ENCODE results near the gene AGPAT4.

Gene AGPAT4

DNA sequence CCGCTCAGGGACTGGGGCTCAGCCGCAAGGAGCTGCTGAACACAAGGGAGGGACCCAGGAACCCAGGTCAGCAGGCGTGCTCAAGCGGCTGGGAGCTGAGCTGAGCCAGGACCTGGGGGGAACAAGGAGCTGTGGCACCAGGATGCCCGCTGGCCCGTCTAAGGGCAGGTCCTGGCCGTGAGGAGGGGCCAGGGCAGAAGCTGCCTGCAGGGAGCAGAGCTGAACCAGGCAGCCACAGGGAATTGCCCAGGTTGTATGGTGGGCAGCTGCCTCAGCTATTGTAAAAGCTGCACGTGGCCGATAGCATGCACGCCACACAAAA, 133.3 kb downstream of the AGPAT4 start:
- Histone ChIP-seq H3K9ac (ENCODE audit: low read depth, low read length) (no peak overlapping the region), H3K4me1 (ENCODE audit: insufficient read depth, low read length) (no peaks in the 10 kb centered on the region), H3K27ac (ENCODE audit: low read length) (no peak overlapping the region)

DNA sequence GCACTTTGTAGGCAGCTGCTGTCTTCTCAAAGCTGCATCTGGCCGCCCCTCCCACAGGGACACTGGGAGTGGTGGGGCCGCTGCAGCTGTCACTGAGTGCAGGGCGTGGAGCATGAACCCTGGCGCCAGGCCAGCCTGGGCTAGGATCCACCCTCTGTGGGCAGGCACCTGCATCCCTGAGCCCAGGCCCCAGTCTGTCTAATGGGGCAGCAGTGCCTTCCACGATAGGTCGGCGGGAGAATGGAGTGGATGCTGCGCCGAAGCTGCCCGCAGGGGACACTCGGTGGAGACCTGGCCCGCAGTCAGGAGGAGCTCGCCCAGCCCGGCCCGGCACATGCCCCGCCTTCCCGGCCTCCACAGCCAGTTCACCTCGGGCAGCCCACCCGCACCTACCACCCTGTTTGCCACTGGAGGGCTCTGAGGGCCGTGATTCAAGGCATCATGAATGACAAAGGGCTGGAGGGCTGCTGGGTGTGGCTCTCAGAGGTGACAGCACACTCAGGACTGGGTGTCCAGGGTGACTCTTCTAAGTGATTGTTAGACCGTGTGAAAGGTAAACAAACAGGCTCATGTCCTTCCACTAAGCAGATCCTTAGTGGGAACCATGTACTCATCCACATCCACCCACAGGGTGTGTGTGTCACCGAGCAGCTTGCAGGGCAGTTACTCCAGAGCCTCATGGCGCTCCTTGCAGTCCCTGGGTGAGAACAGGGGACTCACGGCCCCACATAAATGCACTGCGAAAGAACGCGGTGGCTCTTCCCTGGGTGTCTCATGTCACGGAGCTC, 133.9 kb downstream of the AGPAT4 start:
- Histone ChIP-seq H3K27me3 (ENCODE audit: insufficient read depth, low read length) (no peaks in the 10 kb centered on the region), H3K27ac (ENCODE audit: low read length) (no peak overlapping the region), H3K9ac (ENCODE audit: low read depth, low read length) (no peak overlapping the region), H3K4me1 (ENCODE audit: insufficient read depth, low read length) (no peaks in the 10 kb centered on the region), H3K4me3 (ENCODE audit: low read length) (no peak overlapping the region), H3K9me3 (ENCODE audit: insufficient read depth, low read depth, low read length) (no peaks in the 10 kb centered on the region), H3K36me3 (ENCODE audit: insufficient read depth, low read depth, low read length) (peaks cover 34% of the 10 kb centered on the region)

More for the DNA sequence above, 133.3 kb downstream of the AGPAT4 start:
- Histone ChIP-seq H3K9me3 (ENCODE audit: insufficient read depth, low read depth, low read length) (no peaks in the 10 kb centered on the region), H3K4me3 (ENCODE audit: low read length) (no peak overlapping the region), H3K27me3 (ENCODE audit: insufficient read depth, low read length) (no peaks in the 10 kb centered on the region), H3K36me3 (ENCODE audit: insufficient read depth, low read depth, low read length) (peaks cover 34% of the 10 kb centered on the region)

DNA sequence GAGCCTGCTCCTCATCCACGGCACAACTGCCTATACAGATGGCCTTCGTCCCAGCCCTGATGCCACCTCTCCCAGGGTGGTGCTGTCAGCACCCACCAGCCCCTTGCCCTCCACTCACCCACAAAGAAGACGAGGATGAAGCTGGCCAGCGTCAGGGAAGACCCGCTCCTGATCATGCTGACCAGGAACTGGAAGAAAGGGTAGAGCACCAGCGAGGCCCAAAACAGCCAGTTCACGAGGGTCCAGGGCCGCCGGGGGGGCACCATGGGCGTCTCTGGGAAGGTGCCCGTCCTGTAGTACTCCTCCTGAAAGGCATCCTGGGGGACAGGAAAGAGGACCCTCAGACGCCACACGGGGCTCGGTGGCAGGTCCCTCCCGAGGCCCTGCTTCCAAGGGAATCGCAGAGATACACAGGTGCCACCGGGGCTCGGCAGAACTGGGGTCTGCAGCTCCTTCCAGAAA, 134.5 kb downstream of the AGPAT4 start:
- Histone ChIP-seq H3K4me3 (ENCODE audit: low read length) (no peak overlapping the region), H3K27ac (ENCODE audit: low read length) (no peak overlapping the region), H3K27me3 (ENCODE audit: insufficient read depth, low read length) (no peaks in the 10 kb centered on the region), H3K36me3 (ENCODE audit: insufficient read depth, low read depth, low read length) (peaks cover 39% of the 10 kb centered on the region), H3K9ac (ENCODE audit: low read depth, low read length) (no peak overlapping the region), H3K9me3 (ENCODE audit: insufficient read depth, low read depth, low read length) (no peaks in the 10 kb centered on the region), H3K4me1 (ENCODE audit: insufficient read depth, low read length) (no peaks in the 10 kb centered on the region)

DNA sequence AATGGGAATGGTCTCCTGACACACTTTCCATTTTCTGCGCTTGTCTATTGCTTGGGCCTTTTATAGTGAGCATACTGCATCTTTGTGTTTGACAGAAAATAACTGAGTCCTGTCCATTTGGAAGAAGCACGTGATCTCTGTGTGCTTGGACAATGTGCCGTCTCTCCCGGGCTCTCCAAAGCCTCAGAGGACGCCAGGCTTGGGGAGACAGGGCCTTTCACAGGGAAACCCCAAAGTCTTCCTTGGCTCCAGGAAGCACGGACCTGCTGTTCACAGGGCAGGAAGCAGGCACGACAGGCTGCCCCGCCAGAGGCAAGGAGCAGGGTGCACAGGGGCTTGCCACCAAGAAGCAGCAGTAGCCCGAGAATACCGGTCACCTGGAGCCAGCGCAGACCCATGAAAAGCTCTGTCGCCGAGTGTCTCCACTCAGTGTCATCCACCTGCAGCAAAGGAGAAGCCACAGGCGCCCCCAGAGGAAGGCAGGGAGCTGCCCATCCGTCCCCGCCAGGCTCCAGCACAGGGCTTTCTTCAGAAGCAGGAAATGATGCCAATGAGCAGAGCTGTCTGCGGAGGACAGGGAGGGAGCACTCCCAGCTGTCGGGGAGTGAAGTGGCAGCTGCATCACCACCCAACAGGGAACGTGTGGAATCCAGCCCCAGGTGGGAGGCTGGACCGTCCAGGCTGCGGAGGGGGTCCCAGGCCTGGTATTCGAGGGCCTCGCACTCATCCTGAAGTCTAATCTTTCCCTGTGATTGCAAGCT, 135.1 kb downstream of the AGPAT4 start:
- Histone ChIP-seq H3K9me3 (ENCODE audit: insufficient read depth, low read depth, low read length) (no peaks in the 10 kb centered on the region), H3K4me1 (ENCODE audit: insufficient read depth, low read length) (no peaks in the 10 kb centered on the region), H3K9ac (ENCODE audit: low read depth, low read length) (no peak overlapping the region), H3K4me3 (ENCODE audit: low read length) (no peak overlapping the region), H3K27ac (ENCODE audit: low read length) (no peak overlapping the region), H3K36me3 (ENCODE audit: insufficient read depth, low read depth, low read length) (peaks cover 45% of the 10 kb centered on the region), H3K27me3 (ENCODE audit: insufficient read depth, low read length) (no peaks in the 10 kb centered on the region)

DNA sequence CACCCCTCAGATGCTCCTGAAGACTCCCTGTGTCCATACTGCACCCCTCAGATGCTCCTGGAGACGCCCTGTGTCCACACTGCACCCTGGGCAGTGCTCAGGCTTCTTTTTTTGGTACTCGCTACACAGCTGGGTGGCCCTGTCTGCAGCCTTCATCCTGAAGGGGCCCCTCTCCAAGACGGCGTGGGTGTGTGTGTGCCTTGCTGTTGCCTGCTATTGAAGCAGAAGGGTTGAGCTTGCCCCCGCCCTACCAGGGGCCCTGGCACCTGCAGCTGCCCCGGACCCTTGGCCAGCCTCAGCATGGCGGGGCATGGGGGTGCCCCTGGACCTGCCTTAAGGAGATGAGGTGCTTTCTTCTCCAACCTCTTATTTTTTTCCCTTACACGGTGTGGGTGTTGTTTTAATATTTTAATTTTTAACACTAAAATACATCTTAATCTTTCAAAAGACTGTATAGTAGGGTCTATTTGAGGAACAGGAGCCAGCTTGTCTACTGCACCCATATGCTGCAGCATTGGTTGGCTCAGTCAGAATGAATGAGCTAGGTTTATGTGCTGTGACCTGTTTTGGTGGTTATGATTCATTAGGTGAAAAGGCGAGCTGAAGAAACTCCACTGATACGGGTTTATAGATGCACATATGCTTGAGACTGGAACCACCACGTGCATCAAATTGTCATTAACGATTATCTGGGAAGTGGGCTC, 135.9 kb downstream of the AGPAT4 start:
- H3K9ac ChIP-seq (ENCODE audit: low read depth, low read length): no peak overlapping the region
- no peaks in the 10 kb centered on the region for H3K4me1 ChIP-seq (ENCODE audit: insufficient read depth, low read length)
- no peaks in the 10 kb centered on the region for H3K9me3 ChIP-seq (ENCODE audit: insufficient read depth, low read depth, low read length)
- H3K27me3 ChIP-seq (ENCODE audit: insufficient read depth, low read length): no peaks in the 10 kb centered on the region
- H3K36me3 ChIP-seq (ENCODE audit: insufficient read depth, low read depth, low read length): peaks cover 48% of the 10 kb centered on the region
- no peak overlapping the region for H3K4me3 ChIP-seq (ENCODE audit: low read length)
- no peak overlapping the region for H3K27ac ChIP-seq (ENCODE audit: low read length)

DNA sequence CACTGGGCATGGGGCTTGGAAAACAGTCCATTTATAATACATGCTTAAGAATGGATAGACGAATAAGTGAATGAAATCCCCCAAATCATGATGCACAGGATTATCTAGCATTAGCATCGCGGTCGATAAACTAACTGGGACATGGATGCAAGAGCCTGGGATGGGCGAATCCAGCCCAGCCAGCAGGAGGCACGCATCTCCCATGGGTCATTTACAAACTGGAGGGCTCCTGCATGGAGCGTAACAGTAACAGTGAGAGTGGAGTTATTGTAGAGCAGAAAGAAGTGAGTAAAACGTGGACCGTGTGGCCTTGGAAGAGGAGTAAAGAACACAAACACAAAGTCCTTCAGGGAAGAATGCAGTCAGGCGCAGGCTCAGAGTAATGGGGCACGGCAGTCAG, 136.5 kb downstream of the AGPAT4 start:
- Histone ChIP-seq H3K4me3 (ENCODE audit: low read length) (no peak overlapping the region), H3K27me3 (ENCODE audit: insufficient read depth, low read length) (no peaks in the 10 kb centered on the region), H3K36me3 (ENCODE audit: insufficient read depth, low read depth, low read length) (peaks cover 42% of the 10 kb centered on the region), H3K9me3 (ENCODE audit: insufficient read depth, low read depth, low read length) (no peaks in the 10 kb centered on the region), H3K9ac (ENCODE audit: low read depth, low read length) (no peak overlapping the region), H3K4me1 (ENCODE audit: insufficient read depth, low read length) (no peaks in the 10 kb centered on the region), H3K27ac (ENCODE audit: low read length) (no peak overlapping the region)

DNA sequence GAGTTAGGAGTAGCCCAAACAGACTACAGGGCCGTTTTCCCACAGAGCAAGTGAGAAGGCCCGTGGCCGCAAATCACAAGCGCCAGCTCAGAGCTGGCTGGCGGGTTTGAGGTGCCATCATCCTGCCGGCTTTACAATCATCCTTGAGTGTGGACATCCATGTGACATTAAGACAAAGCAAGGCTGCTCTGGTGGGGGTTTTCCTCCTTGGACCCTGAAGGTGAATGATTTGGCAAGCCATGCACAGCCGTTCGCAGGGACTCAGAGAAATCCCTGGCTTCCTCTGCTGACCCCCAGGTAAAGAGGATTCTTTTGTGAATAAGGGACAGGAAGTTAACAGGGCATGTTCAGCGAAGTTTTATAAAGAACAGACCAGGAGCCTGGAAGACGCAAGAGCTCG, 137.2 kb downstream of the AGPAT4 start:
- Histone ChIP-seq H3K4me1 (ENCODE audit: insufficient read depth, low read length) (no peaks in the 10 kb centered on the region), H3K9me3 (ENCODE audit: insufficient read depth, low read depth, low read length) (no peaks in the 10 kb centered on the region), H3K9ac (ENCODE audit: low read depth, low read length) (no peak overlapping the region), H3K27me3 (ENCODE audit: insufficient read depth, low read length) (no peaks in the 10 kb centered on the region), H3K36me3 (ENCODE audit: insufficient read depth, low read depth, low read length) (peaks cover 42% of the 10 kb centered on the region), H3K27ac (ENCODE audit: low read length) (no peak overlapping the region), H3K4me3 (ENCODE audit: low read length) (no peak overlapping the region)

DNA sequence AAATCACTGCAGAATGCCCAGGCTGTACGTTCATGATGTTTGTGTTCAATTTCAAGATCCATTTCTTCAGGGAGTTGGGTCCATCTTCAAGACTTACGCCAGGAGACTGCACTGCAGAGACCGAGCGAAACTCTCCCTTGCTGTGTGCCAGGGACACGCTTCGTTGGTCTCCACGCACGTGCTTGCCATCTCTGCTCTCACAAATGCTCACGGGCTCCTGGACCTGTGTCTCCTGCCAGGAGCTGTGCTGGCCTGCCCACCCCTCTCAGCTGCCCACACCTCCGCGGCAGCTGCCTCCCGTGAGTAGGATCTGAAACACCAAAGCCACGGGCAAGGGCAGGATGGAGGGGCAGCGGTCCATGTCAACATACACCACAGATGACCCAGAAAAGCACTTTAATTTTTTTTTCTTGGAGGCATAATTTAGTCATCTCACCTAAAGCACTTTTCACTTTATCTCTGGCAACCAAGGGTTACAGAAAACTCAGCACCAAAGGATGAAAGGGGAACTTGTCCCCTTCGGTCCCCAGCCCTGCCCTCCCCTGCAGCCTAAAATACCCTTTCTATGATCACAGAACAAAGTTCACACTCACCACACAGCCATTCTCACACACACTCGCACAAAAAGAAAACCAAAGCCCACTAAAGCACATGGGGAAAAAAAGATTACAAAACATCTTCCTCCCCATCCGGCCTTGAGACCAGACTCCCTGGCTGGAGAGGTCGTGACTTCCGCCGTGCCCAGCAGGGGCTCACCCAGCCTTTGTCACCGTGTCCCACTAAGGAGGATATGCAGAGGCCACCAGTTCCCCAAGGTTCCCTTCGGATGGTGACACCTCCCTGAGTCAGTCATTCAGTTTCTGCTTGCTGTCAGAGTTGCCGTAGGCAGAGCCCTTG, 137.9 kb downstream of the AGPAT4 start:
- Histone ChIP-seq H3K4me3 (ENCODE audit: low read length) (no peak overlapping the region), H3K4me1 (ENCODE audit: insufficient read depth, low read length) (no peaks in the 10 kb centered on the region), H3K9ac (ENCODE audit: low read depth, low read length) (no peak overlapping the region), H3K9me3 (ENCODE audit: insufficient read depth, low read depth, low read length) (0 out of 2 replicates have a peak, but pooled peaks cover under 1% of the 10 kb centered on the region), H3K27ac (ENCODE audit: low read length) (no peak overlapping the region), H3K27me3 (ENCODE audit: insufficient read depth, low read length) (no peaks in the 10 kb centered on the region), H3K36me3 (ENCODE audit: insufficient read depth, low read depth, low read length) (peaks cover 44% of the 10 kb centered on the region)

DNA sequence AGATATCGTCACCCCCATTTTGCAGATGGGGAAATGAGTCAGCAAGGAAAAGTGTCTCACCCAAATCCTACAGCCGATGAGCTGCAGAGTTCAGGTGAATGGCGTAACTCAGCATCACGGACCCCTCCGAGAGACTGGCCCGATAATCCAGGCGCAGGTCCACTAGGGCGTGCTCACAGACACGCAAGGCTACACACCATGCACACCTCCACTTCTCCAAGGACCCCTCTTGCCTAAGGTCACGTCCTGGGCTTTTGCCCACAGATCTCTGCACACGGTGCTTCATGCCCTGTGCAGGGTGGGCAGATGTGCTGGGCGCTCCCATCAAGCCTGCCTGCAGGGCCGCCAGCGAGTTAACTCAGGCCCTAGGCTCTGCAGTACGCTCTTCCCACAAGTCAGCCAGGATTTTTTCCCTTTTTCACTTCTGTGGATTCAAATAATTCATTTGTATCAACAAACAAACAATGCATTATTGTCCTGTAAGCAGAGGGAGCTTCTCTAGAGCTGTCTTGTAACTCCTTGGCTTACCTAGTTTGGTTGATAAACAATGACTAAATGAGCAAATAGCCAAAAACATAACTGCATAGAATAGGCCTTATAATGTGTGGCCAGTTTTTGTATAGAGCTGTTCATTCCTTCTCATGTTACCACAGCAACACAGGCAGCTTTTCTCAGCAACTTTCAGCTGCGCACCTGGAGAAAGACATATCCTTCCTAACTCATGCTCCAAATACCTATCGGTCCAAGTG, 139.1 kb downstream of the AGPAT4 start:
- Histone ChIP-seq H3K9me3 (ENCODE audit: insufficient read depth, low read depth, low read length) (peaks cover 6% of the 10 kb centered on the region; the same call in 1 of the 2 replicates), H3K36me3 (ENCODE audit: insufficient read depth, low read depth, low read length) (peaks cover 48% of the 10 kb centered on the region), H3K4me3 (ENCODE audit: low read length) (no peak overlapping the region), H3K27me3 (ENCODE audit: insufficient read depth, low read length) (no peaks in the 10 kb centered on the region), H3K4me1 (ENCODE audit: insufficient read depth, low read length) (no peaks in the 10 kb centered on the region), H3K27ac (ENCODE audit: low read length) (no peak overlapping the region), H3K9ac (ENCODE audit: low read depth, low read length) (no peak overlapping the region)

DNA sequence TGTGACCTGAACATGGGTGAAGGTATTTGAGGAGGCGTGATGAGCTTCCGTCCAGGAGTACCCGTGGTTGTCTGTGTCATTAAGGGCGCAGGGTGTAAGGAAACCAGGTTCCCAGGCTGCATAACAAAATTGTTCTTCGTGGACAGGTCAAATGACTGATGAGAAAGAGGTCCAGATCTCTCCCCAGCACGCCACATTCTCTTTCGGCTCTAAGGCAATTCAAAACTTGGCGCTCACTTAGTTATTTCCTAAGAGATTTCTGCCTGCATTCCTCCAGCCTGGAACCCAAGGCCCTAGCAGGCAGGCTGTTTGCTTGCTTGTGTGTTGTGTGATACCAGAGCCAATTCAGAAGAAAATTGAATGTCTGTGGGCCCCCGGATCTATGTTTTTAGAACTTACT, 139.9 kb downstream of the AGPAT4 start:
- Histone ChIP-seq H3K27ac (ENCODE audit: low read length) (no peak overlapping the region), H3K4me3 (ENCODE audit: low read length) (no peak overlapping the region), H3K9ac (ENCODE audit: low read depth, low read length) (no peak overlapping the region), H3K4me1 (ENCODE audit: insufficient read depth, low read length) (no peaks in the 10 kb centered on the region), H3K9me3 (ENCODE audit: insufficient read depth, low read depth, low read length) (peaks cover 10% of the 10 kb centered on the region; the same call in 1 of the 2 replicates), H3K27me3 (ENCODE audit: insufficient read depth, low read length) (no peaks in the 10 kb centered on the region), H3K36me3 (ENCODE audit: insufficient read depth, low read depth, low read length) (peaks cover 53% of the 10 kb centered on the region)

All from iPS-20b (cell line).